ENCODE data around the gene ZC3H12D.

DNA sequence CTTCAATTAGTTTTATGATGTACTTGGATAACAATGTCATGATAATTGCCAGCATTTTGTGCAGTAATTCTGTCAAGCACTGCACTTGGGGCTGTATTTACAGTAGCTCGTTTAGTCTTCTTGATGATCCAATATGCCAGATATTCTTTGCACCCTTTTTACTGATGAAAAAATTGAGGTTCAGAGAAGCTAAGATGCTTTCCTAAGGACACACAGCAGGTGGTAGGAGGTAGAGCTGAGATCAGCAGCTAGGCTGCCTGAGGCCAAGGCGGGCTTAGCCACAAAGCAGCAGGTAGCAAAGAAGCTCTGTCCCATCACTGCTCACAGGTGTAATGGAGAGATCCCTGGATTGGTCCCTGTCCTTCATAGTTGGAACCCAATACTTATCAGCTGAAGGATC, 51.4 kb downstream of the ZC3H12D start:
- TF ChIP-seq, protein P1, sequence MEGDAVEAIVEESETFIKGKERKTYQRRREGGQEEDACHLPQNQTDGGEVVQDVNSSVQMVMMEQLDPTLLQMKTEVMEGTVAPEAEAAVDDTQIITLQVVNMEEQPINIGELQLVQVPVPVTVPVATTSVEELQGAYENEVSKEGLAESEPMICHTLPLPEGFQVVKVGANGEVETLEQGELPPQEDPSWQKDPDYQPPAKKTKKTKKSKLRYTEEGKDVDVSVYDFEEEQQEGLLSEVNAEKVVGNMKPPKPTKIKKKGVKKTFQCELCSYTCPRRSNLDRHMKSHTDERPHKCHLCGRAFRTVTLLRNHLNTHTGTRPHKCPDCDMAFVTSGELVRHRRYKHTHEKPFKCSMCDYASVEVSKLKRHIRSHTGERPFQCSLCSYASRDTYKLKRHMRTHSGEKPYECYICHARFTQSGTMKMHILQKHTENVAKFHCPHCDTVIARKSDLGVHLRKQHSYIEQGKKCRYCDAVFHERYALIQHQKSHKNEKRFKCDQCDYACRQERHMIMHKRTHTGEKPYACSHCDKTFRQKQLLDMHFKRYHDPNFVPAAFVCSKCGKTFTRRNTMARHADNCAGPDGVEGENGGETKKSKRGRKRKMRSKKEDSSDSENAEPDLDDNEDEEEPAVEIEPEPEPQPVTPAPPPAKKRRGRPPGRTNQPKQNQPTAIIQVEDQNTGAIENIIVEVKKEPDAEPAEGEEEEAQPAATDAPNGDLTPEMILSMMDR (IDR thresholded peaks at IDR 0.05) = no peak
- no peak for TF ChIP-seq POLR2A (IDR thresholded peaks at IDR 0.05)

Measured in upper lobe of left lung (tissue), 4 donors.